Measurements from ENCODE around the gene SP100.

GRCh38 chr2:230520061-230520874 lies 104.3 kb downstream of the SP100 start:
- TF ChIP-seq, protein P1, sequence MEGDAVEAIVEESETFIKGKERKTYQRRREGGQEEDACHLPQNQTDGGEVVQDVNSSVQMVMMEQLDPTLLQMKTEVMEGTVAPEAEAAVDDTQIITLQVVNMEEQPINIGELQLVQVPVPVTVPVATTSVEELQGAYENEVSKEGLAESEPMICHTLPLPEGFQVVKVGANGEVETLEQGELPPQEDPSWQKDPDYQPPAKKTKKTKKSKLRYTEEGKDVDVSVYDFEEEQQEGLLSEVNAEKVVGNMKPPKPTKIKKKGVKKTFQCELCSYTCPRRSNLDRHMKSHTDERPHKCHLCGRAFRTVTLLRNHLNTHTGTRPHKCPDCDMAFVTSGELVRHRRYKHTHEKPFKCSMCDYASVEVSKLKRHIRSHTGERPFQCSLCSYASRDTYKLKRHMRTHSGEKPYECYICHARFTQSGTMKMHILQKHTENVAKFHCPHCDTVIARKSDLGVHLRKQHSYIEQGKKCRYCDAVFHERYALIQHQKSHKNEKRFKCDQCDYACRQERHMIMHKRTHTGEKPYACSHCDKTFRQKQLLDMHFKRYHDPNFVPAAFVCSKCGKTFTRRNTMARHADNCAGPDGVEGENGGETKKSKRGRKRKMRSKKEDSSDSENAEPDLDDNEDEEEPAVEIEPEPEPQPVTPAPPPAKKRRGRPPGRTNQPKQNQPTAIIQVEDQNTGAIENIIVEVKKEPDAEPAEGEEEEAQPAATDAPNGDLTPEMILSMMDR (optimal IDR thresholded peaks at IDR 0.05 in 1 of 3, IDR thresholded peaks at IDR 0.05 in 1 of 3, conservative IDR thresholded peaks at IDR 0.05 in 1 of 3; ENCODE audit: extremely low read depth in 1 of 3, insufficient read depth in 2 of 3, low read length in 3 of 3) = no peak
- TF ChIP-seq EZH2 (IDR thresholded peaks at IDR 0.05; ENCODE audit: low read length) = no peak
